ENCODE results near the gene PARD6G.
"Not testable (repeated sequence)": the region's sequence is repeated elsewhere in the genome, so short reads cannot be mapped to it uniquely, and the experiment has no call there.

The PARD6G gene

DNA sequence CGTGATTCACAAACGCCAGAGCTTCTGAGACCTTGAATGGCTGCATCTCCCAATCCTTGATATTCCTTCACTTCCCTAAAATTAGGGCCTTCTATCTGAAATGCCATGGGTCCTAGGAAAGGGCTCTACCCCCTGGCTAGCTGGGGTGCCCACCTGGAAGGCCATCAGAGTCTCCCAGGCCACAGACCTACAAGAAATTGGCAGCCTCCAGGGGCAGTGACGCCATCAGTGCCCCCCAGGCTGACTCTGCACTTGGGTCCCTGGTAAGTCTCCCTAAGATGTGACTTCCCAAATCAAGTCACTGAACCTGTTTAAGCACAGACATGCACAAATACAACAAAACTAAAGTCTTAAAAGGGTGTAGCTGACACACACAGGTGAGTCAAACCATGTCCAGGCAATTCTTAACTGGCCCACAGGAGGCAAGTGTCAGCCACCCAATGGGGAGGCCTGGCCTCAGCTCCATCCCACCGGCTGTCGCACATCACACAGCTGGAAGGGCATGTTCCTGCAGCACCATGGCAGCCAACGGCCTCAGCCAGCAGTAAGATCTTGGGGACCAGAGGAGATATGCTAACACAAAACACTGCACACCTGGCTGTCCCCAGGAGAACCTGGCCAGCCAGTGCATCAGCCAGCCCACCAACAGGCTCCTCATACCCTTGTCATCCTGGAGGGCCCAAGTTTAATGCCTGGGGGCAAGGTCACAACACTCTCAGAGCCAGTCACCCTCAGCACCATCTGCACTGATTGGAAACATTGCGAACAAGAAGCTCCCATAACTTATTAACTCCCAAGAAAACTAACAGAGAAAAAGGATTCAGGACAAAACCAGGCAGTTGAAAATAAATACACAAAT lies 5.2 kb downstream of the PARD6G start:
- DNase-seq = no peak

- DNase-seq = no peak
Observed at GRCh38 chr18:80239830-80240229, 7.5 kb downstream of the PARD6G start.

- DNase-seq = no peak
Observed at GRCh38 chr18:80238651-80239260, 8.6 kb downstream of the PARD6G start.

GRCh38 chr18:80237519-80237918 lies 9.8 kb downstream of the PARD6G start:
- not testable (repeated sequence) for DNase-seq

- DNase-seq = no peak
Observed at GRCh38 chr18:80234398-80234797, 12.9 kb downstream of the PARD6G start.

DNA sequence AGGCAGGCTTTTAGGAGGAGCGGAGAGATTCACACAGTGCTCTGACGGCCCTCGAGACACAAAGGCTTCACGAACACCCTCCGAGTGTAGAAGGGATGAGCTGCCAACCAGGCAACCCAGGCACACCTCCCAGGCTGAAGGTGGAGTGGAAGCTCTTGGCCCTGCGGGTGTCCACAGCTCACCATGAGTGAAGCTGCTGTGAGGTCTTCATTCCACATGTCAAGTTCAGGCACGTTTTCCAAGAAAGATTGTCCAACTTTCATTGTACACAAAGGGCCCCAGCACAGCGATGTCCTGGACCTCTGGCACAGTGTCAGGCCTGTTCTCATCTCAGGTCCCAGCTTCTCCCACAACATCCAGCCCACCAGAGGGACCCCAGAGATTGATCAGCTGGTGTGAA lies 13.4 kb downstream of the PARD6G start:
- DNase-seq = no peak

DNA sequence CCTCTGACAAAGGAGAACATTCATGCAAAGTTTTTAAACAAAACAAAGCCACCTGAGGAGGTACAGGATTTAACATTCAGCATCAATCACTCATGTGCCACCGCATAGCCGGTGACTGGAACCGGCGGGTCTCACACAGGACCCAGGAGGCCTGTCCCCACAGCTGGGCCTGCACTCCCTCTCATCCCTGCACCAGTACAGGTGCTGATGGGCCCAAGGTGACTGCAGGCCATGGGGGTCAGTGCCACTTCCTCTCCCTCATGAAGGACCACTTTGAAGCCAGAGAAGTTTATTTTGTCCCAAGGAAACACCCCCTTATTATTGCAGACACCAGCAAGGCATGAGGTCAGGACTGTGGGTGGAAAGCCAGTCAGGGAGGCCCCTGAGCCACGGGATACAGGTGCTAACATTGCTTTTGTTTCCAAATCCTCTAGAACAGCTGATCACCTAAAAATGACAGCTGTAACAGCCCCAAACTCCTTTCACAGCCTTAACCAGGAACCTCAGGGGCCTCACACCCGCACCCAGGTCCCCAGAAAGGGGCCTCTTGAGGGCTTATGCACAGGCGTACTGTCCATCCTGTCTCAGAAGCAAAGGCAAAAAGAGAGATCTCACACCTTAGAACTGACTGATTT lies 14.0 kb downstream of the PARD6G start:
- no peak for DNase-seq

DNA sequence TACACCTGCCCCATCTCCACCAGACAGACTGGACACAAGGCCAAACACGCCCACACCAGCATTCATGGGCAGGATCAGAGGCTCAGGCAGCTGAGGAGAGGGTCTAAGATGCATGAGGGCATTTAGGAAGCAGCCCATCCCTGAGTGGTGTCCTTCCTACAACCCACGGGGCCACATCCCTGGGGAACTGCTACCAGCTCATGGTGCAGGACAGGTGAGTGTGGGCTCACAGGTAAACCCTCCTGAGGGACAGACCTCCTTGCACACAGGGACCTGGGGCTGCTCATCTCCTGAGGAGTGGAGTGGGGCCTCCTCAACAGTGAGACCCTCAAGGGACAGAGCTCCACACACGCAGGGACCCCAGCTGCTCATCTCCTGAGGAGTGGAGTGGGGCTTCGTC lies 14.6 kb downstream of the PARD6G start:
- no peak for DNase-seq

- no peak for DNase-seq
Observed at GRCh38 chr18:80232030-80232429, 15.3 kb downstream of the PARD6G start.

DNA sequence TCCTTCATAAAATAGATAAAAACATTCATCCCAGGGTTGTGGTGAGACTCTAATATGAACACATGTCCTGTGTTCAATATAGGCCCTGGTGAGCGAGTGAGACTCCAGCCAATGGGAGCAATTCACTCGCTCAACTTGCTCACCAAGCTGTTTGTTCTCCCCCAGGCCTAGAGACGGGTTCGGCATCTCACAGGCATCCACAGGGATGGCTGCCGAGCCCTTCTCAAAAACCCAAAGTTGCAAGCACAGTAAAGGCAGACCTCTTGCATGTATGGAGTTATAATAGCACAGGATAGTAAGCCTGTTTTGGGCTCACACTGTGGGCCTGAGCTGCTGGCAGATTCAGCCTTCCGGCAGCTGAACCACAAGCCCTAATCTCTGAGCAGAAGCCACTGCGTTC lies 15.7 kb downstream of the PARD6G start:
- DNase-seq = no peak

GRCh38 chr18:80231151-80231550 lies 16.2 kb downstream of the PARD6G start:
- no peak for DNase-seq

DNA sequence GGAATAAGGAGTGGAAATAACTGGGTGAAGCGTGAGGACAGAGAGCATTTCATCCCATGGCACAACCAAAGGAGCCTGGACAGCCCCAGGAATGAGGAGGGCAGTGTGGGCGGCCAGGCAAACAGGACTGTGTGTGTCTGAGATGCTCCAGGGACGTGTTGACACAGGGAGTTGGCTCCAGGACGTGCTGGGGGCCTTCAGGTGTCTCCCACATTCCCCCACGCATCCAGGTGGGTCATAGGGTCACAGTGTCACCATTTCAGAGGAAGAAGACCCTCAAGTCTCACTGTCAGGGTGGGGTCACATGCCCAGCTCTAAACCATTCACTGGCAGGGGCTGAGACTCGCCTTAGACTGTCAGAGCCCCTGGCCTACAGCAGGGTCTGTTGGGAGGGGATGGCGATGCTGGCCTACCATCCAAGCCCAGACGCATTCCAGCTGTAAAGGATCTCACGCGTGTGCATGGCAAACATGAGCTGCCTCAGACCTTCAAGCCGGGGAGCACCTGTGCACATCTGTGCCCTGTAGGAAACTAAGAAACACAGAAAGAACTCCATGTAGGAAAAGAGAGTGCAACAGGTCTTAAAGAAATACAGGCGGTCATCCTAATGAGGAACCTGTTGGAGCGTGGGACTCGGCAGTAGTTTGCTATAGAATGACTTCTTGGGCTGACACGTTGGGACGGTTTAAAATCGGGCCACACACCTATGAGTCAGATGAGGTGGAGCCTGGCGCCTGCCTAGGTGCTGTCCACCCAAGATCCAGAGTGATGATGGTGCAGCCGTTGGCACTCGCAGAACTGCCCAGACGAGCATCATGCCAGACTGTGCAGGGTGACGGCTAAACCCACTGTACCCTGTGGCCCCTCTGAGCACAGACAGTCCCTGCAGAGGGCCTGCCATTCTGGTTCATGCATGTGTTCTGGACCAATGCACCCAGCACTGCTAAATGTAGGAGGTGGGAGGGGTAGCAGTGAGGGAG lies 17.3 kb downstream of the PARD6G start:
- DNase-seq = no peak

DNA sequence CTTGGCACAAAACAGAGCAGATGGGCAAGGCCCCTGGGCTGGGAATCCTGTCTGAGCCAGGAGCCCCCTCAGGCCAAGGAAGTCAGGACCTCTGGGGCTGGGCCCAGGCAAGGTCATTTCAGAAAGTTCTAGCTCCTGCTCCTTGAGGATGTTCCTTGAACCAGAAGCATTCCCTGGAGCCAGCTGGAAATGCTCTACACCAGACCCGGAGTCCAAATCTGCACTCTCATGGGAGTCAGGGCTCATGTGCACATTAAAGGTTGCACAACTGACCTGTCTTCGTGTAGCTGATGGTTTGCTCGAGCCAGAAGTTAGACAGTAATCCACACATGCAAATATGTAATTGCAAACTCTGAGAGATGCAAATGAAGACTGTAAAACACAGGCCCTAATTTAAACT lies 18.0 kb downstream of the PARD6G start:
- DNase-seq = no peak

- no peak for DNase-seq
Observed at GRCh38 chr18:80228051-80228848, 19.1 kb downstream of the PARD6G start.

DNA sequence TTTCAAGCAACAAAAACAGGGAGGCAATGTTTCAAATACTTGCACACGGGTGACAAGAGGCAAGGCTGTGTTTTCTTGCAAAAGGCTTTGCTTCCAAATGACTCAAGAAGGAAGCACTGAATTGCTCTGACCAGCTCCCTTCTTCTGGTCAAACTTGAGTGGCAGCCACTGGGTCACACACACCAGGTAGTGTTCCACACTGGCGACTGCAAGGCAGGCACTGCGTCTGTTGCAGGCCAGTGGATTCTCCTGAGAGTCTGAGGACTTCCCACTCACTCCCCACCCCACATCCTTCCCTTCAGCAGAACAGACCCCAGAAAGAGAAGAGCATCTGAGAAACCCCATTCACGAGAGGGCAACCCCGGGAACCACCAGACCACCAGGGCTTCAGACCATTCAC lies 19.8 kb downstream of the PARD6G start:
- DNase-seq = no peak

- no peak for DNase-seq
Observed at GRCh38 chr18:80225685-80226084, 21.6 kb downstream of the PARD6G start.

DNA sequence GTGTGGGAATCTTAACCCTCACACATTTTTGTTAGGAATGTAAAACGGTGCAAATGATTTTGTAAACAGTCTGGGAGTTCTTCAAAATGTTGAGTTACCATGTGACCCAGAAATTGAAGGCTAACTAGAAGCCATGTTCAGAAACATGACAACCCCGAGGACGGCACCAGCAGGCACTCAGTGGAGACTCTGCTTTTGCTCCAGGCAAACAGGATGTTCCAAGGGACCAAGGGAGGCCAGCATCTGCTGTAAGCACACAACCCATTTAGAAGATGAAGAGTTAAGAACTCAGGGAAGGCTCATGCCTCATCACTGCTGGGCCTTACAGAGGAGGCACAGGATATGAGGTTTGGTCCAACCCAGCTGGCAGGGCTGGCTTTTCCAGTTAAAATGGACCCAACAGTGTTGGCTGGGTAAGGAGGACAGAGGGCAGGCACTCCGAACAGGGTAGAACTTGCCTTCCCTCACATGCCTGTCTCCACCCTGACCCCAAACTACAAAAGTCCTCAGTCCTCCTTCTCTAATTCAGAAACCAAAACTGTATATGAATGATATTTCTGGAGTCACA lies 23.6 kb downstream of the PARD6G start:
- no peak for DNase-seq

DNA sequence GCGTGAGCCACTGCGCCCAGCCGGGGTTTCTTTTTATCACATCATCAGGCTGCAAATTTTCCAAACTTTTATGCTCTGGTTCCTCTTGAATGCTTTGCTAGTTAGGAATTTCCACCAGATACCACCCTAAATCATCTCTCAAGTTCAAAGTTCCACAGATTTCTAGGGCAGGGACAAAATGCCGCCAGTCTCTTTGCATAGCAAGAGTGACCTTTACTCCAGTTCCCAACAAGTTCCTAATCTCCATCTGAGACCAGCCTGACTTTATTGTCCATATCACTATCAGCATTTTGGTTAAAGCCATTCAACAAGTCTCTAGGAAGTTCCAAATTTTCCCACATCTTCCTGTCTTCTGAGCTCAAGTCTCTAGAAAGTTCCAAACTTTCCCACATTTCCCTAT lies 27.8 kb downstream of the PARD6G start:
- DNase-seq = not testable (repeated sequence)

DNA sequence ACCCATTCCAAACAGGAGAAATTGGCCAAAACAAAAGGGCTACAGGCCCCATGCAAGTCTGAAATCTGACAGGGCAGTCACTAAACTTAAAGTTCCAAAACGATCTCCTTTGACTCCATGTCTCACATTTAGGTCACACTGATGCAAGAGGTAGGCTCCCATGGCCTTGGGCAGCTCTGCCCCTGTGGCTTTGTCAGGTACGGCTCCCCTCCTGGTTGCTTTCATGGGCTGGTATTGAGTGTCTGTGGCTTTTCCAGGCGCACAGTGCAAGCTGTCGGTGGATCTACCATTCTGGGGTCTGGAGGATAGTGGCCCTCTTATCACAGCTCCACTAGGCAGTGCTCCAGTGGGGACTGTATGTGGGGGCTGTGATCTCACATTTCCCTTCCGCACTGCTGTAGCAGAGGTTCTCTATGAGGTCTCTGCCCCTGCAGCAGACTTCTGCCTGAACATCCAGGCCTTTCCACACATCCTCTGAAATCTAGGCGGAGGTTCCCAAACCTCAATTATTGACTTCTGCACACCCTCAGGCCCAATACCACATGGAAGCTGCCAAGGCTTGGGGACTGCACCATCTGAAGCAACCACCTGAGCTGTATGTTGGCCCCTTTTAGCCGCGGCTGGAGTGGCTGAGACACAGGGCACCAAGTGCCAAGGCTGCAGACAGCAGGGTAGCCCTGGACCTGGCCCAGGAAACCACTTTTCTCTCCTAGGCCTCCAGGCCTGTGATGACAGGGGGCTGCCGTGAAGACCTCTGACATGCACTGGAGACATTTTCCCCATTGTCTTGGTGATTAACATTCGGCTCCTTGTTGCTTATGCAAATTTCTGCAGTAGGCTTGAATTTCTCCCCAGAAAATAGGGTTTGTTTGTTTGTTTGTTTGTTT lies 28.7 kb downstream of the PARD6G start:
- DNase-seq = no peak

- DNase-seq = no peak
Observed at GRCh38 chr18:80213182-80213581, 34.1 kb downstream of the PARD6G start.

Measured in hematopoietic multipotent progenitor cell treated with erythropoietin and hydrocortisone succinate and interleukin-3 and kit ligand, for 6 days (in vitro differentiated cells).